AG20443 (cell line): Measurements from ENCODE around the gene SMPD1.

Experiments
- DNase-seq: peaks from one replicate; pipeline ENCODE4 v3.0.0; 2012; ENCODE audit warnings: low spot score, mixed read lengths

SMPD1 gene

DNA sequence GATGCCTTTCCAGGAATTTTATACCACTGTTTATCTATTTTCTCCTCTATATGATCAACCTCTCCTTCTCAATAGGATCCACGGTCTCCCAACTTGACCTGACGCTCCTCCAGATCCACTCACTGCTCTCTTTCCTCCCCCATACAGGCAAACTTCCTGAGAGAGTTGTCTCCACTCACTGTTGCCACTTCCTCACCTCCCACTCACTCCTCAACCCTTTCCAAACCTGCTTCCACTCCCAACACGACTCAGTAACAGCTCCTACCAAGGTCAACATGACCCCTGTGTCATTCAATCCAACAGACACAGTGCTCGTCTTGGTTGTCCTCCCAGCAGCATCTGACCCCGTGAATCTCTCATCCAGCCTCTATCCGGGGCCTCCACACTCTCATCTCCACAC is 25.5 kb downstream of the SMPD1 start:
- DNase-seq, result no peak

DNA sequence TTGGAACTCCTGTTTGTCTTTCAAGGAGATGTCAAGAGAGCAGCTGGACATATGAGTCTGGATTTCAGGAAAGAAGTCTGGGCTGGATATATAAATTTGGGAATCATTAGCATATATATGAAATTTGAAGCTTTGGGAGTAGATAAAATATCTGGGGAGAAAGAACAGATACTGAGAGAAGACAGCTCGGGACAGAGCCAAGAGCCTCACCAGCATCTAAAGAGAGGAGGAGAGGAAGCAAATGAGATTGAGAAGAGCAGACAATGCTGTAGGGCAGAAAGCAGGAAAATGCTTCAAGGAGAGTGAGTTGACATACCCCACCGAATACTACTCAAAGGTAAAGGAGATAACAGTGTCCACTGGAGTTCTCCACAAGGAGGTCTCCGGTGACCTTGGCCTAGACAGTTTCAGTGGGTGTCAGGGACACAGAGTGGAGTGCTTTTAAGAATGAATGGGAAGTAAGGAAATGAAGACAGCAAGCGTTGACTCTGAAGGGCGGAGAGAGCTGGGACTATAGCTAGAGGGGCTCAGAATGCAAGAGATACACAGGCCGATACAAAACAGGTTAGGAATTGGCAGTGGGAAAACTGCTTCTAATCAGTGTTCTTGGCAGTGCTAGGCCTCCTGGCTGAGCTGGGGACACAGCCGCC is 27.8 kb downstream of the SMPD1 start:
- peak; percentile 60 for DNase-seq

GRCh38 chr11:6418557-6419008 is 28.3 kb downstream of the SMPD1 start:
- DNase-seq, result no peak

DNA sequence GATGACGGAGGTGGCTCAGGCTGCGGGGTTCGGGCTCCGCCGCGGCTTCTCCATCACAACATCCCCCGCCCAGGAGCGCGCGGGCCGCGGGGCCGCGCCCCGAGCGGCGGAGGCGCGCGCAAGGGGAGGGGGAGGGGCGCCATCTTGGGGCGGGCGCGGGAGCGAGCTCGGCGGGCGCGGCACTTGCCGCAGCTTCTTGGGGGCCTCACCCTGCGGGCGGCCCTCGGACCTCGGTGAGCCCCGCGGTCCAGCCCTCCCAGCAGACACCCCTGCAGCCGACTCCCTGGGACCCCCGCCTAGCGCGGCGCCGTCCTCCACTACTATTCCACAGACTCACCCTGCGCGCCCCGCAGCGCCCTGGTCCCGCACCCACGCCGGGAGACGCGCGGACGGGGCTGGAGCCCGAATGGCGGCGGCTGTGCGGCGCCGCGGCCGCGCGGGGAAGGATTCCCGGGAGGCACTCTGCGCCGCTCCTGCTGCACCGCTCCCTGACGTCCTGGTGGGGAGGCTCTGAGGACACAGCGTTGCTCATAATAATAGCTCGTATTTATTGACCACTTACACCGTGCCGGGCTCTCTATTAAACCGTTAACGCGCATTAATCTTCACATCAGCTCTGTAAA is 28.8 kb downstream of the SMPD1 start, which contains the start of gene APBB1:
TSS of gene APBB1 (minus strand) at position 86 of the 623 bp plus-strand sequence. CDS start 7,747 bp downstream, outside the sequence.
- DNase-seq, result peak; percentile 94

- DNase-seq, result no peak
Measured at GRCh38 chr11:6420677-6421076, 30.4 kb downstream of the SMPD1 start.

DNA sequence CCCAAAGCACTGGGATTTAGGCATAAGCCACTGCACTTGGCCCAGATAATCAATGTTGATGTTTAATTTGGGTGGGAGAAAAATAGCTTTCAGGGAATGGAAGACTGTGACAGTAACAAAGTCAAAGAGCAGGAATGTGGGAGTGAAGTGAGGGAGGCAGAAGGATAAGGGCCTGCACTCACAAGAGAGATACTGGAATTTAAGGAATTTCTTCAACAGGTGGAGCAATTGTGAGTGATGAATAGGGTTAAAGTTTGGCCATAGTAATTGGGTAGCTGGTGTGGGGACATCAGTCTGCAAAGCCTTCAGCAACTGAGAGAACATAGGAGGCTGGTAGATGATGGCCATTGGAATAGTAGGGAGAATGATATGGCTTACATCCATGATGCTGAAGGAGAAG is 37.2 kb downstream of the SMPD1 start:
- no peak for DNase-seq

DNA sequence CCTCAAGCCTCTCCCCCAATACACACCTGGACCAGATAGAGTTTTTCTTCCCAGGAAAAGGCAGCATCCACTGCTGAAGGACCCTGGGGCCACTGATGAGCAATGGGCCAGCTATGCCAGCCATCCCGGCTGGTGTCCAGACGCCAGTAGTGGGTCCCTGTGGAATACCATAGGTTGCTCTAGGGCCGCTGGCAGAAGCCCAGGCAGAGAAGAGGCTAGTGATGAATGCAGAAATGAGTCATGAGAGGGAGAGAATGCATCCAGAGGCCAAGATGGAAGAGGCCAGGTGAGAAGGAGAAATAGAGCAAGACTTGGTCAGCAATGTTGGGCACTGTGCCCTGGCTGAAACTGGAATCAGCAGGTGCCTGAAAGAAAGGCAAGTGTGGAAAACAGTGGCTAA is 41.6 kb downstream of the SMPD1 start:
- DNase-seq, result peak; percentile 76

- no peak for DNase-seq
Measured at GRCh38 chr11:6433998-6434660, 43.9 kb downstream of the SMPD1 start.

GRCh38 chr11:6437423-6437822 is 47.1 kb downstream of the SMPD1 start:
- no peak for DNase-seq

GRCh38 chr11:6437993-6438392 is 47.7 kb downstream of the SMPD1 start:
- no peak for DNase-seq

DNA sequence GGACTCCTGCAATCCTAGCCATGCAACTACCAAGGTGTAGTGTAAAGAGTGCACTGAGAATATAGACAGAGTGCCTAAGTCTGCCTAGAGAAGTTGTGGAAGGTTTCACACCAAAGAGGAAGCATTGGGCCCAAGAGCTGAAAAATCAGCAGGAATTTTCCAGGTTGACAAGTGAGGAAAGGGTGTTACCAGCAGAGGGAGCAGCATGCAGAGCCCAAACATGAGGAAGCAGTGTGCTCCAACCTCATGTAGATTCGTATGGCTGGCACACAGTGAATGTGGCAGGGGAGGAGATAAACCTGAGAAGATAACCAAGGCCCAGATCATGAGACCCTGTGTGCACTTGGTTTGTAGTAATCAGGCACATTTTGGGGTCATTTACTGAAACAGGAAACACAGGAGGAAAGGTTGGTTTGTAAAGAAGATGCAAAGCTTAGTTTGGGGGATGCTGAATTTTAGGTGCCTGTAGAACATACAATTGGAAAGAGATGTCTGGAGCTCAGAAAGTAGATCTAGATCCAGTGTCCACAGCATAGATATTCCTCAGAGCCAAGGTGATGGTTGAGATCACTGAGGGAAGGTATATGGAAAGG is 48.8 kb downstream of the SMPD1 start:
- peak; percentile 82 for DNase-seq

GRCh38 chr11:6440906-6441358 is 50.7 kb downstream of the SMPD1 start, which contains the start of gene HPX:
Gene HPX, minus strand, starts transcription at chr11:6440987. Its CDS starts 24 bp downstream, at chr11:6440963.
- DNase-seq, result no peak

DNA sequence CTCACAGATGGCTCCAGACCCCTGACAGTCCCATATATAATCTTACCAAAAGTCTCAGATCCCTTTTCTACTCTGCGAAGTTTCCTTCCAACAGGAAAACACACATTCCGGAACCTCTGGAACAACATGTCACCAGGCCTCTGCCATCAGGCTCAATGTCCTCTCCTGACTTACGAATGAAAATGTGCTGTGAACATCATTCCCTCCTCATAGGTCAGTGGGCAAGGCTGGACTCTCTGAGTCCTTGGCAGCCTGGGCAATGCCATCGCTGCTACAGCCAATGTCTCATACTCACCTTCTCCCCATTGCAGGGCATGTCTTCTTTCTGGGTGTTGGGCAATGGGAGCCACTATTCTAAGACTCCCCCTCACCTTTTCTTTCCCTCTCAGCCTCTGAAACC is 52.2 kb downstream of the SMPD1 start:
- no peak for DNase-seq

GRCh38 chr11:6443269-6444003 is 53.2 kb downstream of the SMPD1 start:
- DNase-seq, result peak; percentile 85
